Esophagus squamous epithelium (tissue), 5 donors: ENCODE results near the gene LDLRAD3. TPM values are rescaled to one million over a fixed set of nuclear protein-coding genes. Genes with fewer than 3 reads are reported as not detected.

Experiments used
- DNase-seq: peaks from one replicate; lab custom pipeline; 2025; lab: John Stamatoyannopoulos, UW
- H3K27ac ChIP-seq, 4 donors: fragments of 200-600 bp; sonication (generic); one replicate each; pipeline ENCODE4 v1.5.1; 2016 to 2019; ENCODE audit warnings: mild to moderate bottlenecking in 1 of 4
- H3K27me3 ChIP-seq, 4 donors: fragments of 200-600 bp; sonication (generic); 1 replicate in 3 of 4; 2 replicates in 1 of 4; pipeline versions ENCODE4 v1.5.1 to v1.6.0; 2017 to 2021; ENCODE audit warnings: antibody characterized with exemption in 1 of 4
- H3K36me3 ChIP-seq, 3 donors: fragments of 200-600 bp; sonication (generic); one replicate each; pipeline ENCODE4 v1.5.1; 2016 to 2019
- H3K4me1 ChIP-seq, 3 donors: fragments of 200-600 bp; sonication (generic); one replicate each; pipeline ENCODE4 v1.5.1; 2017 to 2019
- H3K4me3 ChIP-seq, 4 donors: fragments of 200-600 bp; sonication (generic); 1 replicate in 3 of 4; 2 replicates in 1 of 4; pipeline ENCODE4 v1.5.1; 2016 to 2019; ENCODE audit warnings: mild to moderate bottlenecking in 2 of 4, moderate library complexity in 1 of 4
- H3K9me3 ChIP-seq, 3 donors: fragments of 200-600 bp; sonication (generic); one replicate each; pipeline ENCODE4 v1.5.1; 2016 to 2019
- CTCF ChIP-seq, 6 experiments: fragments of 450-650 bp in 4 of 6; fragments of 200-600 bp in 2 of 6; sonication (generic) in 2 of 6; IDR thresholded peaks; one replicate each; pipeline ENCODE4 v1.5.1; 2016 to 2019; ENCODE audit warnings: antibody characterized with exemption in 6 of 6, mild to moderate bottlenecking in 4 of 6, moderate library complexity in 4 of 6
- POLR2A ChIP-seq, 4 donors: fragments of 450-650 bp; IDR thresholded peaks; one replicate each; pipeline ENCODE4 v1.6.1; 2017; ENCODE audit warnings: antibody characterized with exemption in 4 of 4, mild to moderate bottlenecking in 4 of 4, moderate library complexity in 3 of 4
- WGBS, 2 donors: methylation state at CpG; one replicate each; pipeline ENCODE4 v1.1.5; 2018; 5-methylcytosine and 5-hydroxymethylcytosine counted together
- intact Hi-C: fragments of 100-400 bp; cut with DNase I; formaldehyde crosslinking; loops from one replicate; pipeline ENCODE4 v1.15.0; 2022
- total RNA-seq, 4 donors: library from RNA; depleted of rRNA; stranded (reverse); fragments of >200 nt; gene quantifications; one replicate each; pipeline ENCODE4 v1.1.0, GENCODE V29; 2016
- donor health status: DM: yes; HTN: yes; CAD: no.

Gene LDLRAD3
- total RNA-seq, 4 donors from 2014 or later, result 5.0 to 16.8 (median 8.2) TPM

GRCh38 chr11:36008584-36008983, 64.7 kb downstream of the LDLRAD3 start:
- no peak overlapping the region for H3K4me3 ChIP-seq
- intact Hi-C loops, result no loop called here
- peaks cover 8 to 50% (median 20%) of the 10 kb centered on the region in 3 donors for H3K4me1 ChIP-seq
- WGBS, 2 donors, result 35 to 61% methylated on average over 3 of the region's 3 CpGs
- DNase-seq, result no peak
- TF ChIP-seq POLR2A (IDR thresholded peaks at IDR 0.05), result no peak
- H3K36me3 ChIP-seq, result no peaks in the 10 kb centered on the region
- H3K9me3 ChIP-seq, result peaks cover 0 to 6% (median 0%) of the 10 kb centered on the region in 3 donors
- peak overlapping the region in 2 of 4 donors; percentile 8 to 11 for H3K27ac ChIP-seq
- no peaks in the 10 kb centered on the region for H3K27me3 ChIP-seq

- Histone ChIP-seq H3K36me3 (no peaks in the 10 kb centered on the region), H3K4me1 (peaks cover 11 to 59% (median 24%) of the 10 kb centered on the region in 3 donors), H3K9me3 (peaks cover 0 to 3% (median 0%) of the 10 kb centered on the region in 3 donors), H3K27ac (peak overlapping the region in 3 of 4 donors; percentile 33 to 45 (median 37)), H3K27me3 (no peaks in the 10 kb centered on the region), H3K4me3 (no peak overlapping the region)
- no peak for DNase-seq
- intact Hi-C loops, result no loop called here
- WGBS, 2 donors, result 17 to 30% methylated on average over 4 of the region's 4 CpGs
- TF ChIP-seq POLR2A (IDR thresholded peaks at IDR 0.05) (no peak), CTCF (IDR thresholded peaks at IDR 0.05) (no peak)
Measured at GRCh38 chr11:36009473-36009872, 65.6 kb downstream of the LDLRAD3 start.

- no peaks in the 10 kb centered on the region for H3K27me3 ChIP-seq
- no peaks in the 10 kb centered on the region for H3K36me3 ChIP-seq
- no peak for DNase-seq
- 41 to 58% methylated on average over 2 of the region's 2 CpGs for WGBS, 2 donors
- H3K27ac ChIP-seq, result peak overlapping the region in 3 of 4 donors; percentile 18 to 49 (median 45)
- no peak overlapping the region for H3K4me3 ChIP-seq
- TF ChIP-seq POLR2A (IDR thresholded peaks at IDR 0.05) (no peak), CTCF (IDR thresholded peaks at IDR 0.05) (no peak)
- no peaks in the 10 kb centered on the region for H3K9me3 ChIP-seq
- peaks cover 11 to 66% (median 27%) of the 10 kb centered on the region in 3 donors for H3K4me1 ChIP-seq
- intact Hi-C loops, result no loop called here
Measured at GRCh38 chr11:36010010-36010740, 66.3 kb downstream of the LDLRAD3 start.

GRCh38 chr11:36011574-36011973, 67.7 kb downstream of the LDLRAD3 start:
- H3K4me1 ChIP-seq, result peaks cover 11 to 79% (median 27%) of the 10 kb centered on the region in 3 donors
- TF ChIP-seq CTCF (IDR thresholded peaks at IDR 0.05), result no peak
- TF ChIP-seq POLR2A (IDR thresholded peaks at IDR 0.05), result no peak
- no peaks in the 10 kb centered on the region for H3K9me3 ChIP-seq
- intact Hi-C loops, result no loop called here
- no peak overlapping the region for H3K27ac ChIP-seq
- H3K4me3 ChIP-seq, result no peak overlapping the region
- 84 to 89% methylated on average over 5 of the region's 5 CpGs for WGBS, 2 donors
- DNase-seq, result no peak
- H3K27me3 ChIP-seq, result no peaks in the 10 kb centered on the region
- H3K36me3 ChIP-seq, result no peaks in the 10 kb centered on the region

- 54 to 58% methylated on average over 5 of the region's 5 CpGs for WGBS, 2 donors
- Histone ChIP-seq H3K36me3 (no peaks in the 10 kb centered on the region), H3K9me3 (no peaks in the 10 kb centered on the region), H3K4me3 (no peak overlapping the region), H3K4me1 (peaks cover 11 to 79% (median 27%) of the 10 kb centered on the region in 3 donors), H3K27me3 (no peaks in the 10 kb centered on the region), H3K27ac (no peak overlapping the region)
- no peak for DNase-seq
- TF ChIP-seq POLR2A (IDR thresholded peaks at IDR 0.05), result no peak
- no peak for TF ChIP-seq CTCF (IDR thresholded peaks at IDR 0.05)
- intact Hi-C loops, result no loop called here
Measured at GRCh38 chr11:36012455-36012854, 68.6 kb downstream of the LDLRAD3 start.
